ENCODE measurements around the gene MTRR. TPM values are rescaled to one million over a fixed set of nuclear protein-coding genes. Genes with fewer than 3 reads are reported as not detected.

Gene MTRR
- total and polyA plus RNA-seq, 2 donors (not counting 1 experiment from before 2014, with no cell fraction given) = 25.5 to 67.8 TPM

DNA sequence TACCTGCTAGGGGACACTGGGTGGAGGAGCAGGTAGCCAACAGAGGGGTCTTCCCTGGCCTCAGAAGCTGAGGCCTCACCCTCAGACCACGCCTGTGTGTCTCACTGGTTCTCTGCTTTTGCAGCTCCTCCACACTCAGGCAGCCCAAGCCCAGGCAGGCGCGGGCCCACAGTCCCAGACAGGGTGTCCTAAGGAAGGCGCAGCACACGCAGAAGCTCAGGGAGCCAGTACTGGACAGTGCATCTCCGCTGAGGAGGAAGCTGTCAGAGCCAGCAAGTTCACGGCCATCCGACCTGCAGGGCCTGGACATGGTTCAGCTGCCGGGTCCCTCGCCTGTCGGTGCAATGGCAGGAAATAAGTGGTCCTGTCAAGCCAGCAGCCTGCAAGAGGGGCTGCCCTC lies 43.3 kb upstream of the MTRR start:
- Histone ChIP-seq H3K9me3 (ENCODE audit: control extremely low read depth in 1 of 3, control insufficient read depth in 2 of 3, insufficient read depth in 1 of 3, low read length in 2 of 3) (no peaks in the 10 kb centered on the region), H3K27ac (ENCODE audit: low read length in 2 of 2) (no peak overlapping the region), H3K4me2 (replicated peaks; ENCODE audit: low read depth, low read length, poor library complexity, severe bottlenecking) (no peak overlapping the region), H3K36me3 (replicated peaks in 1 of 2; ENCODE audit: control extremely low read depth in 1 of 2, control insufficient read depth in 1 of 2, extremely low read depth in 1 of 2, insufficient read depth in 2 of 2, low read length in 1 of 2) (no peaks in the 10 kb centered on the region), H3K27me3 (replicated peaks in 1 of 4; ENCODE audit: control extremely low read depth in 1 of 4, control insufficient read depth in 3 of 4, insufficient read depth in 4 of 4, low read length in 3 of 4) (no peaks in the 10 kb centered on the region), H4K20me1 (ENCODE audit: control insufficient read depth, insufficient read depth, low read length, poor library complexity, severe bottlenecking) (no peaks in the 10 kb centered on the region), H3K4me1 (ENCODE audit: control insufficient read depth in 2 of 2, insufficient read depth in 2 of 2, low read length in 2 of 2) (no peaks in the 10 kb centered on the region), H3K79me2 (ENCODE audit: control insufficient read depth, insufficient read depth, low read length) (no peaks in the 10 kb centered on the region), H3K9ac (ENCODE audit: low read length) (no peak overlapping the region), H2AFZ (ENCODE audit: insufficient read depth, low read depth, low read length, poor library complexity, severe bottlenecking) (no peak overlapping the region), H3K4me3 (ENCODE audit: control extremely low read depth in 1 of 5, extremely low read depth in 1 of 5, insufficient read depth in 1 of 5, low read depth in 2 of 5, low read length in 4 of 5) (no peak overlapping the region)
- TF ChIP-seq EZH2 (IDR thresholded peaks at IDR 0.05; ENCODE audit: borderline replicate concordance, insufficient read depth, low read depth, low read length, poor library complexity, severe bottlenecking) = no peak
- TF ChIP-seq CTCF (IDR thresholded peaks at IDR 0.05) = no peak
- ChIA-PET POLR2A (no interaction called here), CTCF (no interaction called here)
- ATAC-seq (ENCODE audit: low read depth) (no peak), DNase-seq (no peak)
- intact Hi-C loops (cut with micrococcal nuclease) = no loop called here
- Mint-ChIP-seq H3K9me3 (ENCODE audit: insufficient read depth) (no peaks in the 10 kb centered on the region), H3K4me1 (no peaks in the 10 kb centered on the region), H3K27me3 (peaks cover 14% of the 10 kb centered on the region), H3K27ac (no peak overlapping the region), H3K4me3 (no peak overlapping the region)
- 91% methylated on average over 11 of the region's 11 CpGs for WGBS (ENCODE audit: insufficient coverage)

- Histone ChIP-seq H3K4me2 (replicated peaks; ENCODE audit: low read depth, low read length, poor library complexity, severe bottlenecking) (no peak overlapping the region), H3K27me3 (replicated peaks in 1 of 4; ENCODE audit: control extremely low read depth in 1 of 4, control insufficient read depth in 3 of 4, insufficient read depth in 4 of 4, low read length in 3 of 4) (no peaks in the 10 kb centered on the region), H3K79me2 (ENCODE audit: control insufficient read depth, insufficient read depth, low read length) (no peaks in the 10 kb centered on the region), H3K9ac (ENCODE audit: low read length) (no peak overlapping the region), H3K4me3 (ENCODE audit: control extremely low read depth in 1 of 5, extremely low read depth in 1 of 5, insufficient read depth in 1 of 5, low read depth in 2 of 5, low read length in 4 of 5) (no peak overlapping the region), H4K20me1 (ENCODE audit: control insufficient read depth, insufficient read depth, low read length, poor library complexity, severe bottlenecking) (no peaks in the 10 kb centered on the region), H2AFZ (ENCODE audit: insufficient read depth, low read depth, low read length, poor library complexity, severe bottlenecking) (no peak overlapping the region), H3K4me1 (ENCODE audit: control insufficient read depth in 2 of 2, insufficient read depth in 2 of 2, low read length in 2 of 2) (no peaks in the 10 kb centered on the region), H3K27ac (ENCODE audit: low read length in 2 of 2) (no peak overlapping the region), H3K36me3 (replicated peaks in 1 of 2; ENCODE audit: control extremely low read depth in 1 of 2, control insufficient read depth in 1 of 2, extremely low read depth in 1 of 2, insufficient read depth in 2 of 2, low read length in 1 of 2) (no peaks in the 10 kb centered on the region), H3K9me3 (ENCODE audit: control extremely low read depth in 1 of 3, control insufficient read depth in 2 of 3, insufficient read depth in 1 of 3, low read length in 2 of 3) (no peaks in the 10 kb centered on the region)
- no peak for ATAC-seq (ENCODE audit: low read depth)
- Mint-ChIP-seq H3K4me3 (no peak overlapping the region), H3K27ac (no peak overlapping the region), H3K4me1 (no peaks in the 10 kb centered on the region), H3K9me3 (ENCODE audit: insufficient read depth) (no peaks in the 10 kb centered on the region), H3K27me3 (peaks cover 22% of the 10 kb centered on the region)
- intact Hi-C loops (cut with micrococcal nuclease) = no loop called here
- no peak for TF ChIP-seq EZH2 (IDR thresholded peaks at IDR 0.05; ENCODE audit: borderline replicate concordance, insufficient read depth, low read depth, low read length, poor library complexity, severe bottlenecking)
- TF ChIP-seq CTCF (IDR thresholded peaks at IDR 0.05) = no peak
- ChIA-PET CTCF (no interaction called here), POLR2A (no interaction called here)
- WGBS (ENCODE audit: insufficient coverage) = 84% methylated on average over 5 of the region's 6 CpGs
- DNase-seq = no peak
These were observed 41.3 kb upstream of the MTRR start for GRCh38 chr5:7827610-7828009.

Measured in B cell (primary cell).